Calu3 (cell line): Measurements from ENCODE around the gene CPLX1. TPM values are rescaled to one million over a fixed set of nuclear protein-coding genes. Genes with fewer than 3 reads are reported as not detected.
A peak's percentile ranks its signal among the peaks of the same experiment; 100 is the strongest.
"Not testable (repeated sequence)": the region's sequence is repeated elsewhere in the genome, so short reads cannot be mapped to it uniquely, and the experiment has no call there.

Source experiments
- BruUV-seq: library from RNA; stranded (reverse); fragments of 400-500 nt; replicated peaks from 2 replicates; lab custom pipeline; 2021; lab: Mats Ljungman, UMichigan
- CTCF ChIA-PET: fragments of 300-600 bp; sonication (Branson Sonifier 250); formaldehyde crosslinking; loops from one replicate; lab custom pipeline; 2022; ENCODE audit warnings: antibody characterized with exemption; lab: Charles Lee
- DNase-seq: peaks from one replicate; pipeline ENCODE4 v3.0.0; 2022
- H3K27ac Mint-ChIP-seq: one replicate; pipeline ENCODE4 v1.8.0; 2022; ENCODE audit warnings: mixed read lengths; ENCODE audit not compliant: unreplicated experiment
- H3K27me3 Mint-ChIP-seq: one replicate; pipeline ENCODE4 v1.8.0; 2022; ENCODE audit warnings: mixed read lengths; ENCODE audit not compliant: unreplicated experiment
- H3K36me3 Mint-ChIP-seq: one replicate; pipeline ENCODE4 v1.8.0; 2022; ENCODE audit warnings: mild to moderate bottlenecking, moderate library complexity, mixed read lengths; ENCODE audit not compliant: insufficient read depth, unreplicated experiment
- H3K4me1 Mint-ChIP-seq: one replicate; pipeline ENCODE4 v1.8.0; 2022; ENCODE audit warnings: mild to moderate bottlenecking, low read depth, mixed read lengths; ENCODE audit not compliant: unreplicated experiment
- H3K4me3 Mint-ChIP-seq: one replicate; pipeline ENCODE4 v1.8.0; 2022; ENCODE audit warnings: mild to moderate bottlenecking, low read depth, moderate library complexity, mixed read lengths; ENCODE audit not compliant: unreplicated experiment
- H3K9me3 Mint-ChIP-seq: one replicate; pipeline ENCODE4 v1.8.0; 2022; ENCODE audit warnings: low read depth, mixed read lengths; ENCODE audit not compliant: unreplicated experiment
- CTCF ChIP-seq: fragments of 200-600 bp; IDR thresholded peaks from one replicate; pipeline ENCODE4 v1.8.0; 2022; ENCODE audit warnings: antibody characterized with exemption; ENCODE audit not compliant: unreplicated experiment
- intact Hi-C: fragments of 100-400 bp; cut with micrococcal nuclease; formaldehyde crosslinking; loops from one replicate; pipeline ENCODE4 v1.10.0; 2022; ENCODE audit not compliant: unreplicated experiment
- total RNA-seq: library from RNA; stranded (reverse); gene quantifications from 2 replicates; pipeline ENCODE4 v1.2.3, GENCODE V29; 2022

CPLX1 gene
- total RNA-seq, 1 experiment from 2014 or later = 0.42 TPM

- TF ChIP-seq CTCF = no peak
- no peaks in the 10 kb centered on the region for H3K4me1 Mint-ChIP-seq
- TSS peak; percentile 2 for BruUV-seq
- H3K36me3 Mint-ChIP-seq = peaks cover 79% of the 10 kb centered on the region
- H3K27ac Mint-ChIP-seq = peak overlapping the region; percentile 44
- CTCF ChIA-PET = no interaction called here
- H3K9me3 Mint-ChIP-seq = peaks cover 3% of the 10 kb centered on the region
- no peak overlapping the region for H3K4me3 Mint-ChIP-seq
- no peaks in the 10 kb centered on the region for H3K27me3 Mint-ChIP-seq
- intact Hi-C loops = no loop called here
- DNase-seq = no peak
These were observed 48.2 kb downstream of the CPLX1 start for GRCh38 chr4:777520-778262.

GRCh38 chr4:776743-777441 lies 49.0 kb downstream of the CPLX1 start:
- Mint-ChIP-seq H3K4me3 (no peak overlapping the region), H3K36me3 (peaks cover 73% of the 10 kb centered on the region), H3K27ac (peak overlapping the region; percentile 44), H3K27me3 (no peaks in the 10 kb centered on the region), H3K9me3 (peaks cover 3% of the 10 kb centered on the region), H3K4me1 (no peaks in the 10 kb centered on the region)
- TF ChIP-seq CTCF = no peak
- CTCF ChIA-PET = no interaction called here
- DNase-seq = no peak
- intact Hi-C loops = no loop called here
- BruUV-seq = no TSS peak

- DNase-seq, H3K9me3 Mint-ChIP-seq, H3K4me1 Mint-ChIP-seq, H3K4me3 Mint-ChIP-seq, H3K27me3 Mint-ChIP-seq, CTCF ChIA-PET, H3K27ac Mint-ChIP-seq, BruUV-seq, intact Hi-C loops: not testable (repeated sequence)
- H3K36me3 Mint-ChIP-seq = peaks cover 67% of the 10 kb centered on the region
These were observed 50.4 kb downstream of the CPLX1 start for GRCh38 chr4:775485-775884.

- H3K27me3 Mint-ChIP-seq, H3K9me3 Mint-ChIP-seq, H3K27ac Mint-ChIP-seq, DNase-seq, intact Hi-C loops, H3K4me1 Mint-ChIP-seq, BruUV-seq, H3K4me3 Mint-ChIP-seq: not testable (repeated sequence)
- H3K36me3 Mint-ChIP-seq = peaks cover 64% of the 10 kb centered on the region
- CTCF ChIA-PET = interaction anchor here (0.6 kb wide), 1 partner anchor 12 kb away, joined by 4 read pairs; no protein-coding TSS in a partner anchor
These were observed 51.4 kb downstream of the CPLX1 start for GRCh38 chr4:774419-775092.

- no peak for TF ChIP-seq CTCF
- no TSS peak for BruUV-seq
- intact Hi-C loops = no loop called here
- H3K27me3 Mint-ChIP-seq = no peaks in the 10 kb centered on the region
- H3K36me3 Mint-ChIP-seq = peaks cover 60% of the 10 kb centered on the region
- no peak for DNase-seq
- H3K4me3 Mint-ChIP-seq = no peak overlapping the region
- no peaks in the 10 kb centered on the region for H3K4me1 Mint-ChIP-seq
- H3K9me3 Mint-ChIP-seq = peaks cover 3% of the 10 kb centered on the region
- no peak overlapping the region for H3K27ac Mint-ChIP-seq
- CTCF ChIA-PET = no interaction called here
These were observed 52.7 kb downstream of the CPLX1 start for GRCh38 chr4:773214-773613.
